ENCODE results near the gene POLRMT. TPM values are rescaled to one million over a fixed set of nuclear protein-coding genes. Genes with fewer than 3 reads are reported as not detected.

The POLRMT gene
- total RNA-seq, 1 donor from 2014 or later = 29.0 TPM

- DNase-seq (ENCODE audit: low read depth) (no peak), FAIRE-seq (no peak)
- no peak for TF ChIP-seq CTCF (IDR thresholded peaks at IDR 0.05; ENCODE audit: insufficient read depth, low read length, severe bottlenecking)
- peak overlapping the region; percentile 50 for H3K4me3 ChIP-seq (ENCODE audit: low read depth, low read length)
- H3K27me3 ChIP-seq (ENCODE audit: control insufficient read depth, insufficient read depth, low read length) = no peaks in the 10 kb centered on the region
- H3K36me3 ChIP-seq (ENCODE audit: control insufficient read depth, insufficient read depth, low read length) = peaks cover 3% of the 10 kb centered on the region
Measured at GRCh38 chr19:663682-664117, 30.4 kb upstream of the POLRMT start.

GRCh38 chr19:662962-663681 lies 29.8 kb upstream of the POLRMT start, which contains the start of gene RNF126:
TSS of gene RNF126 (minus strand) at chr19:663214. CDS start at chr19:663121, 93 bp downstream.
- no peak for FAIRE-seq

GRCh38 chr19:662207-662961 lies 29.0 kb upstream of the POLRMT start:
- FAIRE-seq (no peak), DNase-seq (ENCODE audit: low read depth) (peak; percentile 47)
- Histone ChIP-seq H3K27me3 (ENCODE audit: control insufficient read depth, insufficient read depth, low read length) (no peaks in the 10 kb centered on the region), H3K4me3 (ENCODE audit: low read depth, low read length) (peak overlapping the region; percentile 93), H3K36me3 (ENCODE audit: control insufficient read depth, insufficient read depth, low read length) (peaks cover 8% of the 10 kb centered on the region)
- TF ChIP-seq CTCF (IDR thresholded peaks at IDR 0.05; ENCODE audit: insufficient read depth, low read length, severe bottlenecking) = no peak

More at GRCh38 chr19:662962-663681, 29.8 kb upstream of the POLRMT start, which contains the start of gene RNF126:
- TF ChIP-seq CTCF (IDR thresholded peaks at IDR 0.05; ENCODE audit: insufficient read depth, low read length, severe bottlenecking) = no peak
- no peaks in the 10 kb centered on the region for H3K27me3 ChIP-seq (ENCODE audit: control insufficient read depth, insufficient read depth, low read length)
- DNase-seq (ENCODE audit: low read depth) = peak; percentile 54
- peak within 1 kb of the TSS; percentile 93 for H3K4me3 ChIP-seq (ENCODE audit: low read depth, low read length)
- peaks cover 8% of the 10 kb centered on the region for H3K36me3 ChIP-seq (ENCODE audit: control insufficient read depth, insufficient read depth, low read length)

GRCh38 chr19:661427-662196 lies 28.3 kb upstream of the POLRMT start:
- TF ChIP-seq CTCF (IDR thresholded peaks at IDR 0.05; ENCODE audit: insufficient read depth, low read length, severe bottlenecking) = no peak
- FAIRE-seq (no peak), DNase-seq (ENCODE audit: low read depth) (no peak)
- Histone ChIP-seq H3K36me3 (ENCODE audit: control insufficient read depth, insufficient read depth, low read length) (peaks cover 11% of the 10 kb centered on the region), H3K27me3 (ENCODE audit: control insufficient read depth, insufficient read depth, low read length) (no peaks in the 10 kb centered on the region), H3K4me3 (ENCODE audit: low read depth, low read length) (peak overlapping the region; percentile 93)

GRCh38 chr19:660793-661426 lies 27.6 kb upstream of the POLRMT start:
- H3K36me3 ChIP-seq (ENCODE audit: control insufficient read depth, insufficient read depth, low read length) = peaks cover 13% of the 10 kb centered on the region
- H3K27me3 ChIP-seq (ENCODE audit: control insufficient read depth, insufficient read depth, low read length) = no peaks in the 10 kb centered on the region
- no peak for TF ChIP-seq CTCF (IDR thresholded peaks at IDR 0.05; ENCODE audit: insufficient read depth, low read length, severe bottlenecking)
- FAIRE-seq = no peak
- peak overlapping the region; percentile 93 for H3K4me3 ChIP-seq (ENCODE audit: low read depth, low read length)
- no peak for DNase-seq (ENCODE audit: low read depth)
